ENCODE results near the gene CCDC187.

The CCDC187 gene

GRCh38 chr9:136334541-136334940, 30.6 kb upstream of the CCDC187 start:
- no peaks in the 10 kb centered on the region for H3K79me2 ChIP-seq (ENCODE audit: insufficient read depth, low read length)
- H2AFZ ChIP-seq (ENCODE audit: low read depth, low read length), result no peak overlapping the region
- no peak overlapping the region for H3K9ac ChIP-seq (ENCODE audit: low read depth, low read length)
- H3K4me3 ChIP-seq (ENCODE audit: low read depth in 1 of 2, low read length in 2 of 2), result no peak overlapping the region
- no peaks in the 10 kb centered on the region for H3K27me3 ChIP-seq (ENCODE audit: insufficient read depth, low read length, poor library complexity)
- peaks cover 10% of the 10 kb centered on the region for H4K20me1 ChIP-seq (ENCODE audit: insufficient read depth, low read length)
- no peak for DNase-seq
- no peaks in the 10 kb centered on the region for H3K4me1 ChIP-seq (ENCODE audit: insufficient read depth, low read length)
- TF ChIP-seq, protein P1, sequence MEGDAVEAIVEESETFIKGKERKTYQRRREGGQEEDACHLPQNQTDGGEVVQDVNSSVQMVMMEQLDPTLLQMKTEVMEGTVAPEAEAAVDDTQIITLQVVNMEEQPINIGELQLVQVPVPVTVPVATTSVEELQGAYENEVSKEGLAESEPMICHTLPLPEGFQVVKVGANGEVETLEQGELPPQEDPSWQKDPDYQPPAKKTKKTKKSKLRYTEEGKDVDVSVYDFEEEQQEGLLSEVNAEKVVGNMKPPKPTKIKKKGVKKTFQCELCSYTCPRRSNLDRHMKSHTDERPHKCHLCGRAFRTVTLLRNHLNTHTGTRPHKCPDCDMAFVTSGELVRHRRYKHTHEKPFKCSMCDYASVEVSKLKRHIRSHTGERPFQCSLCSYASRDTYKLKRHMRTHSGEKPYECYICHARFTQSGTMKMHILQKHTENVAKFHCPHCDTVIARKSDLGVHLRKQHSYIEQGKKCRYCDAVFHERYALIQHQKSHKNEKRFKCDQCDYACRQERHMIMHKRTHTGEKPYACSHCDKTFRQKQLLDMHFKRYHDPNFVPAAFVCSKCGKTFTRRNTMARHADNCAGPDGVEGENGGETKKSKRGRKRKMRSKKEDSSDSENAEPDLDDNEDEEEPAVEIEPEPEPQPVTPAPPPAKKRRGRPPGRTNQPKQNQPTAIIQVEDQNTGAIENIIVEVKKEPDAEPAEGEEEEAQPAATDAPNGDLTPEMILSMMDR (IDR thresholded peaks at IDR 0.05; ENCODE audit: borderline replicate concordance, extremely low read depth, low read length, poor library complexity, severe bottlenecking), result no peak
- no peak for TF ChIP-seq EZH2 (IDR thresholded peaks at IDR 0.05; ENCODE audit: borderline replicate concordance, low read depth, low read length, severe bottlenecking)
- H3K36me3 ChIP-seq (ENCODE audit: insufficient read depth, low read length), result peaks cover 4% of the 10 kb centered on the region; the same call in 1 of the 2 replicates
- ATAC-seq (ENCODE audit: insufficient read depth, low read depth), result no peak
- H3K9me3 ChIP-seq (ENCODE audit: insufficient read depth, low read length, severe bottlenecking), result no peaks in the 10 kb centered on the region
- no peak overlapping the region for H3K27ac ChIP-seq (ENCODE audit: low read length)
- H3K4me2 ChIP-seq (ENCODE audit: insufficient read depth, low read length), result no peak overlapping the region

DNA sequence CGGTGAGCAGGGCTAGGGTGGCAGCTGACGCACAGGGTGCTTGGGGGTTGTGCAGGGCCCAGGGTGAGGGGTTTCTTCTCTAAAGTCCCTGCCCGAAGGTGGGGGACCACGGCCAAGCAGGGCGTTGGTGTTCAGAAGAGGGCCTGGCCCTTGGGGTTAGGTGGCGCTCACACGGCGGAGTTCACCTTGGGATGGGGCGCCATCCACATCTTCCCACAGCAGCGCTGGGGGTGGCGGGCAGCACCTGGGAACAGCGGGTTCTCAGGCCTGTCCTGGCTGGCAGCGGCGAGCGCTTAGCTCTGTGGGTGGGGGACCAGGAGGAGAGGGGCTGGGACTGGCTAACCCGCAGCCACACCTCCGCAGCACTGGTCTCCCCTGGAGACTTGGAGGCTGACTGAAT, 29.6 kb upstream of the CCDC187 start:
- no peak overlapping the region for H3K9ac ChIP-seq (ENCODE audit: low read depth, low read length)
- no peaks in the 10 kb centered on the region for H3K79me2 ChIP-seq (ENCODE audit: insufficient read depth, low read length)
- no peak for DNase-seq
- H3K4me1 ChIP-seq (ENCODE audit: insufficient read depth, low read length), result peaks cover 9% of the 10 kb centered on the region
- H4K20me1 ChIP-seq (ENCODE audit: insufficient read depth, low read length), result peaks cover 18% of the 10 kb centered on the region; the same call in 1 of the 2 replicates
- no peak for ATAC-seq (ENCODE audit: insufficient read depth, low read depth)
- peaks cover 4% of the 10 kb centered on the region; the same call in 1 of the 2 replicates for H3K36me3 ChIP-seq (ENCODE audit: insufficient read depth, low read length)
- no peak overlapping the region for H3K27ac ChIP-seq (ENCODE audit: low read length)
- no peaks in the 10 kb centered on the region for H3K27me3 ChIP-seq (ENCODE audit: insufficient read depth, low read length, poor library complexity)
- TF ChIP-seq EZH2 (IDR thresholded peaks at IDR 0.05; ENCODE audit: borderline replicate concordance, low read depth, low read length, severe bottlenecking), result no peak
- TF ChIP-seq, protein P1 (IDR thresholded peaks at IDR 0.05; ENCODE audit: borderline replicate concordance, extremely low read depth, low read length, poor library complexity, severe bottlenecking), result no peak
- H3K4me3 ChIP-seq (ENCODE audit: low read depth in 1 of 2, low read length in 2 of 2), result no peak overlapping the region
- no peaks in the 10 kb centered on the region for H3K9me3 ChIP-seq (ENCODE audit: insufficient read depth, low read length, severe bottlenecking)
- no peak overlapping the region for H3K4me2 ChIP-seq (ENCODE audit: insufficient read depth, low read length)
- no peak overlapping the region for H2AFZ ChIP-seq (ENCODE audit: low read depth, low read length)

DNA sequence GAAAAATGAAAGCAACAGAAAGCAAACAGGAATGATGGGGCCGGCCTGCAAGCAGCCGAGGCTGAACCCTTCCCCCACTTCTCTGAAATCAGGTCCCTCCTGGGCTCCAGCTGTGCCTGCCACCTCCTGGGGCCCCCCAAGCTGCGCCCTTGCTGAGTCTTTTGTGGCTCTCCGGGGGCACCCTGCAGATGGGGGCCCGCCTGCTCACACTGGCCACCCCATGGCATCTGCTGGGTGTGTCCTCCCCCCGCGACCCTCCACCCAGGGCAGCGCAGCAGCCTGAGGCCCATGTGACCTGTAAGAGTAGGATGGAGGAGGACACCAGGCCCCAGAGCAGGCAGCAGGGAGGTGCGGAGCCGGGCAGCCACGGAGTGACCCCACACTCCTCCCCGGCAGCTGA, 29.2 kb upstream of the CCDC187 start:
- Histone ChIP-seq H3K4me2 (ENCODE audit: insufficient read depth, low read length) (no peak overlapping the region), H3K4me3 (ENCODE audit: low read depth in 1 of 2, low read length in 2 of 2) (no peak overlapping the region), H3K4me1 (ENCODE audit: insufficient read depth, low read length) (peaks cover 13% of the 10 kb centered on the region), H2AFZ (ENCODE audit: low read depth, low read length) (no peak overlapping the region), H3K9me3 (ENCODE audit: insufficient read depth, low read length, severe bottlenecking) (no peaks in the 10 kb centered on the region), H3K9ac (ENCODE audit: low read depth, low read length) (no peak overlapping the region), H3K27ac (ENCODE audit: low read length) (no peak overlapping the region), H4K20me1 (ENCODE audit: insufficient read depth, low read length) (peaks cover 19% of the 10 kb centered on the region; the same call in 1 of the 2 replicates), H3K79me2 (ENCODE audit: insufficient read depth, low read length) (no peaks in the 10 kb centered on the region), H3K27me3 (ENCODE audit: insufficient read depth, low read length, poor library complexity) (no peaks in the 10 kb centered on the region), H3K36me3 (ENCODE audit: insufficient read depth, low read length) (peaks cover 4% of the 10 kb centered on the region; the same call in 1 of the 2 replicates)
- TF ChIP-seq EZH2 (IDR thresholded peaks at IDR 0.05; ENCODE audit: borderline replicate concordance, low read depth, low read length, severe bottlenecking), result no peak
- TF ChIP-seq, protein P1 (IDR thresholded peaks at IDR 0.05; ENCODE audit: borderline replicate concordance, extremely low read depth, low read length, poor library complexity, severe bottlenecking), result no peak
- DNase-seq, result no peak
- no peak for ATAC-seq (ENCODE audit: insufficient read depth, low read depth)
